K562 (cell line): ENCODE data around the gene HDLBP. TPM values are rescaled to one million over a fixed set of nuclear protein-coding genes. Genes with fewer than 3 reads are reported as not detected.

Source experiments
- ELF2 ChIP-seq: fragments of 250-450 bp; sonication (Bioruptor Pico); IDR thresholded peaks from 2 replicates; pipeline ENCODE4 v1.5.0; 2021; ENCODE audit warnings: mild to moderate bottlenecking
- FOXK2 ChIP-seq, 2 experiments: fragments of 450-650 bp; IDR thresholded peaks in 1 of 2; conservative IDR thresholded peaks in 1 of 2; 2 replicates each; pipeline ENCODE4 v1.6.1; 2016; ENCODE audit warnings: low read depth in 2 of 2, mild to moderate bottlenecking in 1 of 2
- FOXP1 ChIP-seq: sonication (generic); formaldehyde crosslinking; IDR thresholded peaks from 2 replicates; pipeline ENCODE4 v1.8.0; 2022; ENCODE audit warnings: mild to moderate bottlenecking, missing genetic modification reagents
- RFX5 ChIP-seq: IDR thresholded peaks from 2 replicates; pipeline ENCODE4 v1.6.1; 2011; ENCODE audit warnings: low read depth, mild to moderate bottlenecking, improper control_type of control experiment, low read length
- SLC30A9 ChIP-seq: fragments of 250-450 bp; sonication (Bioruptor Pico); IDR thresholded peaks from 2 replicates; pipeline ENCODE4 v1.8.0; 2022; ENCODE audit warnings: mild to moderate bottlenecking, moderate library complexity
- TSC22D4 ChIP-seq: fragments of 450-650 bp; IDR thresholded peaks from 2 replicates; pipeline ENCODE4 v1.6.1; 2016; ENCODE audit warnings: missing genetic modification characterization, missing biosample characterization, control low read depth
- ZNF232 ChIP-seq: sonication (generic); formaldehyde crosslinking; IDR thresholded peaks from 2 replicates; pipeline ENCODE4 v1.8.0; 2022; ENCODE audit warnings: mild to moderate bottlenecking, missing genetic modification reagents
- polyA plus RNA-seq, 8 experiments: library from polyadenylated mRNA; depleted of rRNA in 4 of 8; stranded (reverse) in 5 of 8; unstranded in 3 of 8; fragments of >200 nt; fragmentation: Nextera tagmentation in 2 of 8; fragmentation: Illumina TruSeq in 1 of 8; extraction: Ambion mirVana in 2 of 8; extraction: Trizol in 1 of 8; gene quantifications; 2 replicates each; pipeline versions ENCODE4 v1.2.1 to v1.2.3, GENCODE V29; 2011 to 2014; ENCODE audit warnings: inconsistent platforms in 1 of 8, missing spikeins in 1 of 8
- total RNA-seq, 7 experiments: library from RNA; depleted of rRNA in 6 of 7; stranded (reverse); fragments of >200 nt in 6 of 7; fragmentation: Illumina TruSeq in 2 of 7; extraction: Trizol in 2 of 7; gene quantifications; 2 replicates each; pipeline versions ENCODE4 v1.2.1 to v1.2.3, GENCODE V29; 2011 to 2021; ENCODE audit warnings: low replicate concordance in 1 of 7
- TF ChIP-seq, protein P1 (sequence below): fragments of 450-650 bp; conservative IDR thresholded peaks from 2 replicates; pipeline ENCODE4 v1.6.1; 2016; ENCODE audit warnings: missing genetic modification characterization, low read depth, mild to moderate bottlenecking, missing compliant biosample characterization, moderate library complexity
- TF ChIP-seq, protein P2 (sequence below), 2 experiments: fragments of 450-650 bp in 1 of 2; sonication (generic) in 1 of 2; formaldehyde crosslinking in 1 of 2; IDR thresholded peaks in 1 of 2; conservative IDR thresholded peaks in 1 of 2; 2 replicates each; pipeline versions ENCODE4 v1.6.1 to v1.8.1; 2016 to 2023; ENCODE audit warnings: mild to moderate bottlenecking in 2 of 2, moderate library complexity in 2 of 2, inconsistent platforms in 1 of 2, missing genetic modification reagents in 1 of 2
- TF ChIP-seq, protein P3 (sequence below): fragments of 250-450 bp; sonication (Bioruptor Pico); IDR thresholded peaks from 2 replicates; pipeline ENCODE4 v1.5.0; 2022; ENCODE audit warnings: mild to moderate bottlenecking
- TF ChIP-seq, protein P4 (sequence below): sonication (generic); formaldehyde crosslinking; IDR thresholded peaks from 2 replicates; pipeline ENCODE4 v1.5.0; 2020; ENCODE audit warnings: missing genetic modification reagents

The HDLBP gene
- total and polyA plus RNA-seq, 9 of the 15 experiments (the other 6 are each of a cell fraction or from before 2014, with no cell fraction given), result 24.4 to 378 (median 146) TPM

DNA sequence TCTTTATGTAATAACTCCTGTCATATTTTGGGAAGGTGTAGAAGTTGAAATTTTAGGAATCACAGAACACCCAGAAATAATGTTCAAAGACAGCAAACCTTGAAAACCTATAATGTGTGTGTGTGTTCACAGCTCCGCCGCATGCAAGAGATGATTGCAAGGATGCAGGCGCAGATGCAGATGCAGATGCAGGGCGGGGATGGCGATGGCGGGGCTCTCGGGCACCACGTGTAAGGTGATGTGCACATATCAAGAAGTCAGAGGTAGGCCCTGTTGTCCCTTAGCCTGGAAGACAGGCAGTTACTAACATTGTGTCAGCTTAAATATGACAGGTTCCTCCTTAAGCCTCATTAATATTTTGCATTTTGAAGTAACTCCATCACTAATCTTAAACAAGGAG lies 34.5 kb upstream of the HDLBP start (continued):
- TF ChIP-seq, protein P1, sequence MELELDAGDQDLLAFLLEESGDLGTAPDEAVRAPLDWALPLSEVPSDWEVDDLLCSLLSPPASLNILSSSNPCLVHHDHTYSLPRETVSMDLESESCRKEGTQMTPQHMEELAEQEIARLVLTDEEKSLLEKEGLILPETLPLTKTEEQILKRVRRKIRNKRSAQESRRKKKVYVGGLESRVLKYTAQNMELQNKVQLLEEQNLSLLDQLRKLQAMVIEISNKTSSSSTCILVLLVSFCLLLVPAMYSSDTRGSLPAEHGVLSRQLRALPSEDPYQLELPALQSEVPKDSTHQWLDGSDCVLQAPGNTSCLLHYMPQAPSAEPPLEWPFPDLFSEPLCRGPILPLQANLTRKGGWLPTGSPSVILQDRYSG, result no peak
- TF ChIP-seq, protein P2, sequence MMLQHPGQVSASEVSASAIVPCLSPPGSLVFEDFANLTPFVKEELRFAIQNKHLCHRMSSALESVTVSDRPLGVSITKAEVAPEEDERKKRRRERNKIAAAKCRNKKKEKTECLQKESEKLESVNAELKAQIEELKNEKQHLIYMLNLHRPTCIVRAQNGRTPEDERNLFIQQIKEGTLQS (IDR thresholded peaks at IDR 0.05), result no peak
- TF ChIP-seq, protein P2 (CRISPR knock-in tag; conservative IDR thresholded peaks at IDR 0.05), result no peak
- TF ChIP-seq RFX5 (no peak), TSC22D4 (tag) (no peak), FOXP1 (CRISPR knock-in tag) (no peak), SLC30A9 (CRISPR knock-in tag) (no peak), ZNF232 (CRISPR knock-in tag) (no peak), FOXK2 (conservative IDR thresholded peaks at IDR 0.05 in 1 of 2, IDR thresholded peaks at IDR 0.05 in 1 of 2; ENCODE audit: low read depth in 2 of 2) (no peak), ELF2 (CRISPR knock-in tag) (no peak)
- TF ChIP-seq, protein P3, sequence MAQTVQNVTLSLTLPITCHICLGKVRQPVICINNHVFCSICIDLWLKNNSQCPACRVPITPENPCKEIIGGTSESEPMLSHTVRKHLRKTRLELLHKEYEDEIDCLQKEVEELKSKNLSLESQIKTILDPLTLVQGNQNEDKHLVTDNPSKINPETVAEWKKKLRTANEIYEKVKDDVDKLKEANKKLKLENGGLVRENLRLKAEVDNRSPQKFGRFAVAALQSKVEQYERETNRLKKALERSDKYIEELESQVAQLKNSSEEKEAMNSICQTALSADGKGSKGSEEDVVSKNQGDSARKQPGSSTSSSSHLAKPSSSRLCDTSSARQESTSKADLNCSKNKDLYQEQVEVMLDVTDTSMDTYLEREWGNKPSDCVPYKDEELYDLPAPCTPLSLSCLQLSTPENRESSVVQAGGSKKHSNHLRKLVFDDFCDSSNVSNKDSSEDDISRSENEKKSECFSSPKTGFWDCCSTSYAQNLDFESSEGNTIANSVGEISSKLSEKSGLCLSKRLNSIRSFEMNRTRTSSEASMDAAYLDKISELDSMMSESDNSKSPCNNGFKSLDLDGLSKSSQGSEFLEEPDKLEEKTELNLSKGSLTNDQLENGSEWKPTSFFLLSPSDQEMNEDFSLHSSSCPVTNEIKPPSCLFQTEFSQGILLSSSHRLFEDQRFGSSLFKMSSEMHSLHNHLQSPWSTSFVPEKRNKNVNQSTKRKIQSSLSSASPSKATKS (CRISPR knock-in tag), result no peak
- TF ChIP-seq, protein P4, sequence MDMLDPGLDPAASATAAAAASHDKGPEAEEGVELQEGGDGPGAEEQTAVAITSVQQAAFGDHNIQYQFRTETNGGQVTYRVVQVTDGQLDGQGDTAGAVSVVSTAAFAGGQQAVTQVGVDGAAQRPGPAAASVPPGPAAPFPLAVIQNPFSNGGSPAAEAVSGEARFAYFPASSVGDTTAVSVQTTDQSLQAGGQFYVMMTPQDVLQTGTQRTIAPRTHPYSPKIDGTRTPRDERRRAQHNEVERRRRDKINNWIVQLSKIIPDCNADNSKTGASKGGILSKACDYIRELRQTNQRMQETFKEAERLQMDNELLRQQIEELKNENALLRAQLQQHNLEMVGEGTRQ (CRISPR knock-in tag), result no peak
